ENCODE results near the gene RECQL5.

DNA sequence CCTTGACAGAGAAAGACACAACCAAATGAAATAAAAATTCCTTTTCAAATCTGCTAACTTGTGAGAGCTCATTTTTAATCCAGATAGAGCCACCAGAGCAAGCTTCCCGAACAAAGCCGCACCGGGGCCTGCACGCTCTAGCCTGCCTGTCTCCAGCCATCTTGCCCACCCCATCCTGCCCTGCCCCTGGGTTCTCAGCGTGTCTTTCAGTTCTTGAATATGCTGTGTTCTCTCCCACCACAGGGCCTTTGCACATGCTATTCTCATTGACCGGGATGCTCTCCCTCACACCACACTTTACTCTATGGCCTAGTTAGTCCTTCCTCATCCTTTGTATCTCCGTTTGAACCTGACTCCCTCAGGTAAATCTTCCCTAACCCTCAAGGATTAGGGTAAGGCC is 19.0 kb downstream of the RECQL5 start:
- TF ChIP-seq CTCF (IDR thresholded peaks at IDR 0.05 in 8 of 11, conservative IDR thresholded peaks at IDR 0.05 in 3 of 11) (no peak), POLR2A (IDR thresholded peaks at IDR 0.05) (no peak)
